Smooth muscle cell (in vitro differentiated cells): ENCODE data around the gene PODXL. TPM values are rescaled to one million over a fixed set of nuclear protein-coding genes. Genes with fewer than 3 reads are reported as not detected.

Experiments
- DNase-seq: peaks from one replicate; lab custom pipeline; 2025; ENCODE audit not compliant: unreplicated experiment; lab: John Stamatoyannopoulos, UW
- H2AFZ ChIP-seq: fragments of 200-600 bp; sonication (generic); 2 replicates; pipeline ENCODE4 v1.6.0; 2016; ENCODE audit warnings: antibody characterized with exemption, low read depth, mild to moderate bottlenecking
- H3F3A ChIP-seq: fragments of 200-600 bp; sonication (generic); 2 replicates; pipeline ENCODE4 v1.6.0; 2017; ENCODE audit warnings: antibody characterized with exemption, low read depth
- H3K27ac ChIP-seq: fragments of 200-600 bp; sonication (generic); 2 replicates; pipeline ENCODE4 v1.5.1; 2016; ENCODE audit warnings: low read depth, mild to moderate bottlenecking
- H3K27me3 ChIP-seq: fragments of 200-600 bp; sonication (generic); 2 replicates; pipeline ENCODE4 v1.6.1; 2016; ENCODE audit warnings: low read depth, mild to moderate bottlenecking
- H3K36me3 ChIP-seq: fragments of 200-600 bp; sonication (generic); 2 replicates; pipeline ENCODE4 v1.5.1; 2016; ENCODE audit warnings: low read depth
- H3K4me1 ChIP-seq: fragments of 200-600 bp; sonication (generic); 2 replicates; pipeline ENCODE4 v1.5.1; 2016; ENCODE audit warnings: low read depth
- H3K4me2 ChIP-seq: fragments of 200-600 bp; sonication (generic); 2 replicates; pipeline ENCODE4 v1.6.0; 2016; ENCODE audit warnings: mild to moderate bottlenecking
- H3K4me3 ChIP-seq: fragments of 200-600 bp; sonication (generic); 2 replicates; pipeline ENCODE4 v1.5.1; 2016; ENCODE audit warnings: mild to moderate bottlenecking
- H3K79me2 ChIP-seq: fragments of 200-600 bp; sonication (generic); 2 replicates; pipeline ENCODE4 v1.6.0; 2016; ENCODE audit warnings: low read depth, mild to moderate bottlenecking
- H3K9ac ChIP-seq: fragments of 200-600 bp; sonication (generic); 2 replicates; pipeline ENCODE4 v1.6.0; 2016; ENCODE audit warnings: low read depth
- H3K9me3 ChIP-seq: fragments of 200-600 bp; sonication (generic); replicated peaks from 2 replicates; pipeline ENCODE4 v1.5.1; 2016; ENCODE audit warnings: low read depth
- H4K20me1 ChIP-seq: fragments of 200-600 bp; sonication (generic); 2 replicates; pipeline ENCODE4 v1.6.0; 2016; ENCODE audit warnings: low read depth
- WGBS: methylation state at CpG from one replicate; pipeline ENCODE4 v1.1.7; 2016; ENCODE audit warnings: low lambda C conversion rate; 5-methylcytosine and 5-hydroxymethylcytosine counted together
- polyA plus RNA-seq: library from polyadenylated mRNA; unstranded; fragments of >200 nt; fragmentation: Nextera tagmentation; extraction: Ambion mirVana; gene quantifications from 2 replicates; pipeline ENCODE4 v1.2.1, GENCODE V29; 2016
- total RNA-seq: library from RNA; depleted of rRNA; stranded (reverse); fragments of >200 nt; gene quantifications from 2 replicates; pipeline ENCODE4 v1.2.3, GENCODE V29; 2014
- TF ChIP-seq, protein P1 (sequence below): fragments of 200-600 bp; sonication (generic); IDR thresholded peaks from 2 replicates; pipeline ENCODE4 v1.5.1; 2017; ENCODE audit warnings: borderline replicate concordance, mild to moderate bottlenecking, antibody characterized with exemption; ENCODE audit not compliant: insufficient read depth, poor library complexity, severe bottlenecking

PODXL gene
- total and polyA plus RNA-seq, 2 experiments from 2014 or later = 2.1 to 10.8 TPM

DNA sequence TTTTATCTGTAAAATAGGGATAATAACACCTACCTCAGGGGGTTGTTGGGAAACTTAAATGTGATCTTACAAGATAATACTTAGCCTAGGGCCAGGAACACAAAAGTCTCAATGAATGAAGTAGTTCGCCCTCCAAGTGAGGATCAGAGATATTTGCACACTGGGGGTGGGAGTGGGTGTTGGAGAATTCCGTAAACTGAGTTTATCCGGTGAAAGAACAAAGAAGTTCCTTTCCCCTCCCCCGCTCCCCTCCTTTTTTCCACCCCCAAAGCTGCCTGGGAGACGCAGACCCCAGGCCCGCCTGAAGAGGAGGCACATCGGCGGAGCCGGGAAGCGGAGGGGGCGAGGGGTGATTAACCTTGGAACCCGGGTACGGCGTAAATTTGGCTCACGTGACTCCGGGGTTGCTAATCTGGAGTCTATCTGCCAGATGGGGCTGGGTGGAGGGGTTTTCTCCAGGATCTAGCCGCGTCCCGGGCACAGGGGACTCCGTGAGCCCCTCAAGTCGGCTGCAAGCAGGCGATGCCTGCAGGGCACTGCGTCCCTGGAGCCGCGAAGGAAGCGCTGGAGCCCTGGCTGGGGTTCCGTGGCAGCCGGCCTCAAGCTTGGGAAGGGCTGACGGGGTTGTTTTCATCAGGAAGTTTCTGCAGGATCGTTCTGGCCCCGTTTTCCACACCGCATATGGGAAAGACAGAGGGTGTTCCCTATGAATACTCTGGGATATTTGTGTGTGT is 1.4 kb upstream of the PODXL start:
- peak overlapping the region; percentile 92 for H3K4me2 ChIP-seq
- H3K27me3 ChIP-seq = peaks cover 37% of the 10 kb centered on the region
- H3K79me2 ChIP-seq = no peaks in the 10 kb centered on the region
- no peaks in the 10 kb centered on the region for H3K36me3 ChIP-seq
- H3K9me3 ChIP-seq = no peaks in the 10 kb centered on the region
- TF ChIP-seq, protein P1, sequence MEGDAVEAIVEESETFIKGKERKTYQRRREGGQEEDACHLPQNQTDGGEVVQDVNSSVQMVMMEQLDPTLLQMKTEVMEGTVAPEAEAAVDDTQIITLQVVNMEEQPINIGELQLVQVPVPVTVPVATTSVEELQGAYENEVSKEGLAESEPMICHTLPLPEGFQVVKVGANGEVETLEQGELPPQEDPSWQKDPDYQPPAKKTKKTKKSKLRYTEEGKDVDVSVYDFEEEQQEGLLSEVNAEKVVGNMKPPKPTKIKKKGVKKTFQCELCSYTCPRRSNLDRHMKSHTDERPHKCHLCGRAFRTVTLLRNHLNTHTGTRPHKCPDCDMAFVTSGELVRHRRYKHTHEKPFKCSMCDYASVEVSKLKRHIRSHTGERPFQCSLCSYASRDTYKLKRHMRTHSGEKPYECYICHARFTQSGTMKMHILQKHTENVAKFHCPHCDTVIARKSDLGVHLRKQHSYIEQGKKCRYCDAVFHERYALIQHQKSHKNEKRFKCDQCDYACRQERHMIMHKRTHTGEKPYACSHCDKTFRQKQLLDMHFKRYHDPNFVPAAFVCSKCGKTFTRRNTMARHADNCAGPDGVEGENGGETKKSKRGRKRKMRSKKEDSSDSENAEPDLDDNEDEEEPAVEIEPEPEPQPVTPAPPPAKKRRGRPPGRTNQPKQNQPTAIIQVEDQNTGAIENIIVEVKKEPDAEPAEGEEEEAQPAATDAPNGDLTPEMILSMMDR = no peak
- no peak overlapping the region for H3K27ac ChIP-seq
- H3K4me1 ChIP-seq = peaks cover 25% of the 10 kb centered on the region
- peaks cover 8% of the 10 kb centered on the region for H3F3A ChIP-seq
- H4K20me1 ChIP-seq = no peaks in the 10 kb centered on the region
- H2AFZ ChIP-seq = peak overlapping the region; percentile 63
- WGBS = 2% methylated on average over 31 of the region's 32 CpGs
- peak overlapping the region; percentile 58 for H3K4me3 ChIP-seq
- DNase-seq = no peak
- peak overlapping the region; percentile 34 for H3K9ac ChIP-seq

DNA sequence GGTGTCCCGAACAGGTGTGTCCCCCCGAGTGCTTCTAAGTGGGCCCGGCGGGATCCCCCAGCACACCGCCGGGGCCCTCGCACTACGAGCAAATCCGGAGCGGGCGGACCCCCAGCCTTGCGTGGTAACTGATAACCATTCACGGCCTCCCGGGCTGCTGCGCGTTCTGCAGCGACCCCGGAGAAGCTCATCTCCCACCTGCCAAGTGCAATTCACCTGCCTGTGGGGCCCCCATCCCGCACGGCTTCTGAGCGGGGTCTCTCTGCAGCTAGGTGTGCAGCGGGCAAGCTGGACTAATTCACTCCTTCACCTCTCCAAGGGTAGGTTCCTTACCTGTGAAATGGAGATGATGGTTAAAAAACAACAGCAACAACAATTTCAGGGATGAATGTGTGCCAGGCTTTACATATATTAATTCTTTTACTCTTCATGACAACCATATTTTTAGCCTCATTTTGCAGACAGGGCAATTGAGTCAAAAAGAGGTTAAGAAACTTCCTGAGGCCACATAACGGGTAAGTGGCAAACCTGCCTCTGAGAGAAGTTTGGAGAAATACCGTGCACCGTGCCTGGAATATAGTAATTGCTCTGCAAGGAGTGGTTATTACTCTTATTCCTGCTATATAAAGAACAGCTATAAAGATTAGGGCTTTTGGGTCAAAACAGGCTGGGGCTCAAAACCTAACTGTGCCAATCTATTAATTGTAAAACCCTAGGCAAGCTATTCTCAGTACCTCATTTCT is 652 bp upstream of the PODXL start:
- H2AFZ ChIP-seq = peak overlapping the region; percentile 63
- peaks cover 8% of the 10 kb centered on the region for H3F3A ChIP-seq
- H3K4me1 ChIP-seq = peaks cover 25% of the 10 kb centered on the region
- no peak for DNase-seq
- TF ChIP-seq, protein P1 = no peak
- H3K36me3 ChIP-seq = no peaks in the 10 kb centered on the region
- H3K9ac ChIP-seq = no peak overlapping the region
- no peaks in the 10 kb centered on the region for H4K20me1 ChIP-seq
- H3K27ac ChIP-seq = no peak overlapping the region
- WGBS = 2% methylated on average over 22 of the region's 25 CpGs
- no peaks in the 10 kb centered on the region for H3K9me3 ChIP-seq
- peaks cover 37% of the 10 kb centered on the region for H3K27me3 ChIP-seq
- peak overlapping the region; percentile 92 for H3K4me2 ChIP-seq
- no peaks in the 10 kb centered on the region for H3K79me2 ChIP-seq
- H3K4me3 ChIP-seq = peak overlapping the region; percentile 58

DNA sequence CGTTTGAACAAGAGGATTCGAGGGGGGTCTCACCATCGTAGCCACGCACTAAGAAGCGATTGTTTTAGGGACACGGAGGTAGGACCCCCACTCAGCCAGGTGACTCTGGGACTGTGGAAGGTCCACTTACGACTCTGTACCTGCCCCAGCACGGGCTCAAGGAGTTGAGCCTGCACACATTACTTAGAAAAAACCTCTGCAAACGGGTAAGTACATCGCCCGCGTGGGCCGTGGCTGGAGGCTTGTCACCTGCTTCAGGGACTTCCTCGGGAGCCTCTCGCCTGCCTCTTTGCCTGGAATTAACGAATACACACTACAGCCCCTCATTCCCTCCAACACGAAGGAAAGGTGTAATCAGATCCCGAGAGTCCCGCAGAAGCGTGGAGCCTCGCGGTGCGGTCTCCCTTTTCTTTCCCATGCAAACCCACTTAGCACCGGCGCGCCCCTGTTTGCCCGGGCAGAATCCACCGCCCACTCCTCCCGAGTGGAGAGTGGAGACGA is 826 bp downstream of the PODXL start:
- H3K27ac ChIP-seq = no peak overlapping the region
- H3K27me3 ChIP-seq = peaks cover 37% of the 10 kb centered on the region
- no peak overlapping the region for H3K9ac ChIP-seq
- H3K36me3 ChIP-seq = no peaks in the 10 kb centered on the region
- no peaks in the 10 kb centered on the region for H3K9me3 ChIP-seq
- H3K4me1 ChIP-seq = peaks cover 25% of the 10 kb centered on the region
- DNase-seq = no peak
- no peaks in the 10 kb centered on the region for H3K79me2 ChIP-seq
- H3K4me3 ChIP-seq = peak overlapping the region; percentile 58
- no peaks in the 10 kb centered on the region for H4K20me1 ChIP-seq
- TF ChIP-seq, protein P1 = no peak
- peak overlapping the region; percentile 94 for H3K4me2 ChIP-seq
- H3F3A ChIP-seq = peaks cover 8% of the 10 kb centered on the region
- 2% methylated on average over 30 of the region's 30 CpGs for WGBS
- no peak overlapping the region for H2AFZ ChIP-seq
